HUDEP-2 (cell line): Measurements from ENCODE around the gene CD151.

ENCODE experiments used
- DNase-seq, 76 experiments: peaks; one replicate each; lab custom pipeline; 2025; ENCODE audit not compliant: unreplicated experiment in 76 of 76; lab: John Stamatoyannopoulos, UW

Gene CD151

DNA sequence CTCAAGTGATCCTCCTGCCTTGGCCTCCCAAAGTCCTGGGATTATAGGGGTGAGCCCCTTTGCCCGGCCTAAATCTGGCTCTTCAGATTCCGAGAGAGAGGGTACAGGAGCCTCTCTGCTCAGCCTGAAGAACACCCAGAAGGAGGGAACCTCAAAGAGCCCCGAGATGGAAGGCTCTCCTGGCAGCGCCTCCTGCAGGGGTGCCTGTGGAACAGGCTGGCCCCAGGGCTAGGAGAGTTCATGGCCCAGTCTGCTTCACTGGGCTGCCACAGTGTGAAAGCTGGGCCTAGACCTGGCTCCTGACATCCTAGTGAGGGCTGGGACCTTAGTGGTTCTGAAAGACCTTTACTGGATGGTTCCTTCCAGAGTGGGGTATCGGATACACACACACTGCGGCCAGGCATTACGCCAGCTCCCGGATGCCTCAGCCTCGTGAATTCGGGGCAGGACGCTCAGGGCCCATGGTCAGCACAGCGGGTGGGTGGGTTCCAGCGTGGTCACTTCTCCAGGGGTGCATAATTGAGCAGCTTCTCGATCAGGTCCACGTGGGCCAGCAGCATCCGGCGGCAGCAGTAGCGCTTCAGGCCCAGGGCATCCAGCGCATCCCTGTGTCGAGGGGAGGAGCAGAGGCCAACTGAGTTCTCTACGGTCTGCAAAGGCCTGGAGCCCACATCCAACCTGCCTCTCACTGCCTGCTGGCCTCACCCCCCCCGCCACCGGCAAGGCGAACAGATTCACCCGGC lies 7.3 kb downstream of the CD151 start:
- DNase-seq = peak in 10 of 76 experiments; percentile 19 to 35 (median 24)

DNA sequence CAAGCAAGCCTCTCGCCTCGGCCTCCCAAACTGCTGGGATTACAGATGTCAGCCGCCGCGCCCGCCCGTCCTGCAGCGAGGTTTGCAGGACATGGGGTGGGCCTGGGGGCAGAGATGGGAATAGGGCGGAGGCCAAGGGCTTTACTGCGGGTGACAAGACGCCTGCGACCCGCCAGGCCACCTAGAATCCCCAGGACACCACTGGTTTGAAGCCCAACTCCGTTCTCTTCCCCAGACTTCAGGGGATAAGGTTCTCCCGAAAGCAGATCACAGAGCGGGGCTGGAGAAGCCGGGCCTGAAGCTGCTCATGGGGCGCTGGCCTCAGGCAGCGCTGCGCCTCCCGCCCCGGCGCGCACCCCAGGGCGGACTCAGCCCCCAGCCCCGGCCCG lies 9.2 kb downstream of the CD151 start:
- no peak for DNase-seq

DNA sequence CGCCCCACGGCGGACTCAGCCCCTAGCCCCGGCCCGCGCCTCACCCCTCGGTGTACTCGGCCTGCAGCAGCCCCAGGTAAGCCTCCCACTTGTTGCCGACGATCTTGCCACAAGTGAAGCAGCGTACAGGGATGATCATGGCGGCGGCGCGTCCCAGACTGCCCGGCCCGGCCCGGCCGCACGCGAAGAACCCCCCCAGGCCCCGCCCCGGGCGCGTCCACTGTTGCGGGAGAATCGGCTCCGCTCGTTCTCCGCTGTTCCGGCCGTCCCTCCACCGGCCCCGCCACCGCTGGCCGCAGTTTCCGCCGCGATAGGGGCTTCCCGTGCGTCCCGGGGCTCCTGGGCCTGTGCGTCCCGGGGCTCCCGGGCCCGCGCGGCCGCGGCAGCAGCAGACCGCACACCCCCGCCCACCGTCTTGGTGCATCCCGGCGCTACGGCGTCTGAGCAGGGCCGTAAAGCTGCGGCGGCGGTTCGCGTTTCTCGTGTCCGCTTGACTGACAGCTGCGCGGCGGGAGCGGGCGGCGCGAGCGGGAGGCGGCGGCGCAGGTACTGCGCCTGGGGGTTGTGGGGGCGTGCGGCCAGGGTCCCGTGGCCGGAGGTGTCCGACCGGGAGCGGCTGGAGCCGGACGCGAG lies 9.7 kb downstream of the CD151 start, which contains the start of the genes POLR2L and TSPAN4:
TSS of gene POLR2L (minus strand) at position 160 of the 633 bp plus-strand sequence. CDS start at position 139, 21 bp downstream.
TSS of gene TSPAN4 (plus strand) at position 483 of the 633 bp plus-strand sequence. CDS start 7,453 bp downstream, outside the sequence.
- peak in 75 of 76 experiments; percentile 25 to 97 (median 78) for DNase-seq

DNA sequence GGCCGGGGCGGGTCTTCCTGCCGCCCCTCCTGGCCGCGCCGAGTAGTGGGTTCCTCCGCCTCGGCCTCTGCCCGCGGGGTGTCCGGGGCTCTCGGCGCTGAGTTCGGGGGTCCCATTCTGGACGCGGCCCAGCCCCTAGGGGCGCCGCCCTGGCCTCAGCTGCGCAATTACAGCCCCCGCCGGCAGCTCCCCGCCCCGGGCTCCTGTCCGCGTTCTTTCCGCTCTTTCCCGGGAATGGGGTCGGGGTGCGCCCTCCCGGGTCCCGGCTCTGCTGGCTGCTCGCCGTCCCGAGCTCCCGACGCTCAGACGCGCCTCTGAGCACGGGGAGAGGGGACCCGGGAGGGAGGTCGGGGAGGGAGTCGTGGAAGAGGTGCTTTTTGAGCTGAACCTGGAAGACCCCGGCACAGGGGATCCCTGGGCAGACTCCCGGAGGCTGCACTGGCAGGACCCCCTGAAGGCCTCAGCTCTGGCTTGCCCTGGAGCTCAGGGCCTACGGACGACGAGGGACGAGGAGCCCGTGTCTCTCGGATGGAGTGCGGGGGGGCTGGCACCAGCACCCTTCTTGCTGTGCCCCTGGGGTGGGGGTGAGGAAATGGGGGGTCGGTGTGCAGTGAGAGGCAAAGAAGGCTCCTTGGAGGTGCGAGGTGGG lies 10.5 kb downstream of the CD151 start:
- no peak for DNase-seq

DNA sequence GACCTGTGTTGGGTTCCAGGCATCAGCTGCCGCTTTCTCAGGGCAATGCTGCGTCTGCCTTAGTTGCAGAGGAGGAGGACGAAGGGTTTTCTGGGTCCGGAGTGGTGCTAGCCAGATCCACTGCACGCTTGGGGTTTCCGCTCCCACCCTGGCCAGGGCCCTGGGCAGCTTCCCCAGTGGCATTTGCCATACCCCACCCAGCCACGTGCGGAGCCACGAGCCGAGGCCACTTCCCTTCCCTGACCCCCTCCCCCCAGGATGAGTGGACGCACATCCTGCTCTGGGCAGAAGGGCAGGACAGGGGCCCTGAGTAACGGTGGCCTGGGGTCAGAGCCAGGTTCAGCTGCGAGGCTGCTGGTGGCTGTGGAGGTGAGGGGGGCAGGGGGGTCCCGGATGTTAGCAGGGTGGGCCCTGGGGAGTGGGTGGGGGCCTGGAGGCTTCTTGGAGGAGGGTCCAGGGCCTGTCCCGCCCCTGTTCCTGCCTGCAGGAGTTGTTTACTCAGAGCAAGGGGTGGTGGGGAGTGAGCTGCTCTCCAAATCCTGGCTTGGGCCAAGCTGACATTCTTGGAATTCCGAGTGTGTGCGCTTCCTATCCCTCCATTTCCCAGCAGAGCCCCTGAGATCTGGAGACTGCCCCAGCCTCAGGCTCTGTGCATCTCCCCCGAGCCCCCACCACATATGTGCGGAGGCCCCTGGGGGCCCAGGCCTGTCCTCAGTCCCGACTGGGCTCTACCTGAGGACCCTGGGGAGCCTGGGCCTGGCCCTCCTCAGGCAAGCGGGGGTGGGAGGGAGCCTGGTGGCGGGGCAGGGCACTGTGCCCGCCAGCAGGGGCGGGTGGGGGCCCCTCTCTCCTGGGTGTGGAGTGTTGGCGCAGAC lies 11.3 kb downstream of the CD151 start:
- DNase-seq = peak in 43 of 76 experiments; percentile 16 to 71 (median 41)

DNA sequence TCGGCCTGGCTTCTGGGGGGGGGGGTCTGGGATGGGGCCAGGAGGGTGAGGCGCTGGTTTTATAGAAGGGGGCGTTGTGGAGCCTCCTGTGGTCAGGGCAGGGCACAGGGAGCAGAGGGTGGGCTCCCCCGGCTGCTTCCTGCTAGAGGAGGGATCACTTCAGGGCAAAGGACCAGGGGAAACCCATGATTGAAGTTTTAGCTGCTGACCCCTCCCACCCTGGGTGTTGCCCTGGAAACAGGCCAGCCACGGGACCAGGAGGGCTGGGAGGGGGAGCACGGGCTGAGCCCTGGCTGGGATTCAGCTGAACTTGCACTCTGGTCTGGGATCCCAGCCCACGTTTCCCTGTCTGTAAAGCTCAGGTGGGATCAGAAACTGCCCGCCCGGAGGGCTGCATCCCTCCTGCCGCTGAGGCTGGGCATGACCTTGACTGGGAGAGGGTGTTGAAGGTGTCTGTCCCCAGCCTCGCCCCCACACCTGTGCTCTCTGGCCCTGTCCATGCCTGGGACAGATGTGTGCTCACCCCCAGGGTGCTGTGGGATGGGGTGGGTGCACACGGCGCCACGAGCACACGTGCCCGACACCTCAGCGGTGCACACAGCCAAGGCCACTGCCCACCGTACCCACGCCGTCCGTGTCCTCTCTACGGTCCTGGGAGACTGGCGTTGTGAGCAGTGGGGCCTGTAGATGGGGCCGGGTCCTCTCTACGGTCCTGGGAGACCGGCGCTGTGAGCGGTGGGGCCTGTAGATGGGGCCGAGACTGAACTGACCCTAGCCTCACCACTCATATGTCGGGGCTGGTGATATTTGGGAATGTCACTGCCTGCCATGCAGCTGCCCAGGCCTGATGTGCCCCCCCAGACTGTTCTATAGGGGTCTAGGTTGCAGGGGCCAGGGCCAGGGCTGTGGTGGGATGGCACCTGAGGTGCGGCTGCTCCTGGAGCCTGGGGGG lies 12.2 kb downstream of the CD151 start:
- peak in 74 of 76 experiments; percentile 45 to 97 (median 90) for DNase-seq

DNA sequence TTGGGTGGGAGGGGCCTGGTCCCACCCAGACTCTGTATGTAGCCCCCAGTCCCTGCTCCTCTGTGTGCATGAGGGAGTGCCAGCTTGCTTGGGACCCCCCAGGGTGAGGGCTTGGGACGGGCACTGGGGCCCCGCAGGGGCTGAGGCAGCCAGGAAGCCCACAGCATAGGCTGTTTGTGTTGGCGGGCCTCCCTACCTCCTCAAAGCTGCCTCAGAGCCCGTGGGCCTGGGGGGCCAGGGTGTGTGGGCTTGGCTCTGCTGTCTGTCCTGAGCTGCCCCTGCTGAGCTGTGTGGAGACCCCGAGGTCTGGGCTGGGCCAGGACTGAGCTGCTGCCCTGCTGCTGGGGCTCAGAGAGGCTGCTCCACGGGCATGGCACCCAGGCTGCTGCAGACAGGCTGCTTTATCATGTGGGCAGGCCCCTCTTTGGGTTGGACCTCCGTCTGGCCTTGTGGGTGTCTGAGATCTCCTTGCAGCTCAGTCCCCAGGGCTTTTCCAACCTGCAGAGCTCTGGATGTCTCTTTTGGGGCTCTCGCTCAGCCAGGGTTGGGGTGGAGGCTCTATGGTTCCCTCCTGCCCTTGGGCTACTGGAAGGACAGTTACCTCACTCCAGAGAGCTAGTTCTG lies 13.2 kb downstream of the CD151 start:
- DNase-seq = peak in 39 of 76 experiments; percentile 7 to 56 (median 38)

DNA sequence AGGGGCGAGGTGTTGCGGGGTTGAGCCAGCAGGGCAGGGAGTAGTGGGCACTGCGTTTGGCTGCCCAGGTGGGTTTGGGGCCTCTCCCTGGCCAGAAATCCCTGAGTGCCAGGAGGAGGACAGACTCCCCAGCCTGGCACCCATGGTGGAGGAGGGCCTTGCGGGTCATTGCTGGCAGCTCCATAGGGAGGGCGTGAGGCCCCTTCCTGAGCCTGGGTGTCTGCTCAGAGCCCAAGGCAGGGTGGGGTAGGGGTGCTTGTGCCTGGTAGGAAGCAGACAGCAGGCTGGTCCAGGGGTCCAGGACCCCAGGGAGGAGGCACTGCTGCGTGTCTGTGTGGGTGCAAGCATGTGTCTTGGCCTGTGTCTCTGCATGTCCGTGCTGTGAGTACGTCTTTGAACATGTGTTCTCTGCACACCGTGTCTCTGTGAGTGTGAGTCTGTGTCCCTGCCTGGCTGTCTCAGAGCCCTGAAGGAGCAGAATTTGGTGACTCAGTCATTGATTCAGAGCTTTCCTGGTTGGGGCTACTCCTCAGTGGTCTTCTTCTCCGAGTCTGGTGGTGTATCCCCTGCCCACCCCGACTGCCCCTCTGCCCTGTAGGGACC lies 13.8 kb downstream of the CD151 start:
- DNase-seq = no peak

DNA sequence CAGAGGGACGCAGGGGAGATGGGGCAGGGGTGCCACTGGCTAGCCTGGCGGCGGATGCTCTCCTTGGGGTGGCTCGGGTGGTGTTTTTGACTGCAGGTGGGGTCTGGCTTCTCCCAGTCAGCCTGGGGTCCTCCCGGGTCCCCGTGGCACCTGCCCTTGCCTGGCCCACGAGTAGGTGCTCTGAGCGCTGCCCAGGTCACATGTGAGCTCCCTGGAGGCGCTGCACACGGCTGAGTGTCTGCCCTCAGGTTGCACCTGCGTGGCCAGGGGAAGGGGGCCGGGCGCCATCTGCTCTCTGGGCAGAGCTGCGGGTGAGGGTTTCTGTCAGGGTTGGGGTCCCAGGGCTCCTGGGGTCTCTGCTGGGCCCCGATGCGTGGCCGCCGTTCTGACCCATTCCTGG lies 15.1 kb downstream of the CD151 start:
- no peak for DNase-seq

DNA sequence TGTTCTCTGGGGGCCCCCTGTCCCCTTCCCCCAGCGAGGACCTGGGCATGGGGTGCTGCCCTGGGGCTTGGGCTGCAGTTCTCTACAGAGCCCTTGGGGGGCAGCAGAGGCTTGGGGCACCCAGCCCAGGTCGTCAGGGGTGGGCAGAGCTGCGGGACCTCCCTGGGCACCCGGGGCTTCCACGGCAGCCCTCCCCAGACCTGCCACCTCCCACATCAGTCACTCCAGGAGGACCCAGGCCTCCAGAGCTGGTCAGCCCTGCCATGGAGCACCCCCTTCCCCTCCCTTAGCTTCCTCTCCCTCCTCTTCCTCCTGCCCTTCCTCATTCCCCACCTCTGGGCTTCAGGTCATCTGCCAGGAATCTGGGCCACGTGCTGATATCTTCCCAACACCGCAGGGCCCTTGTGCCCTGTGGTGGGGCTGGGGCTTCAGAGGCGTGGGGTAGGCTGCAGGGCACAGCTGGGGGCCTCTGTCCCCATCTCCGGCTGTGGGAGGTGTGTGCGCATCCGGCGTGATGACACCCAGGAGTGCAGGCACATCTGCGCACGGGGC lies 15.7 kb downstream of the CD151 start:
- DNase-seq = peak in 28 of 76 experiments; percentile 12 to 59 (median 35)

DNA sequence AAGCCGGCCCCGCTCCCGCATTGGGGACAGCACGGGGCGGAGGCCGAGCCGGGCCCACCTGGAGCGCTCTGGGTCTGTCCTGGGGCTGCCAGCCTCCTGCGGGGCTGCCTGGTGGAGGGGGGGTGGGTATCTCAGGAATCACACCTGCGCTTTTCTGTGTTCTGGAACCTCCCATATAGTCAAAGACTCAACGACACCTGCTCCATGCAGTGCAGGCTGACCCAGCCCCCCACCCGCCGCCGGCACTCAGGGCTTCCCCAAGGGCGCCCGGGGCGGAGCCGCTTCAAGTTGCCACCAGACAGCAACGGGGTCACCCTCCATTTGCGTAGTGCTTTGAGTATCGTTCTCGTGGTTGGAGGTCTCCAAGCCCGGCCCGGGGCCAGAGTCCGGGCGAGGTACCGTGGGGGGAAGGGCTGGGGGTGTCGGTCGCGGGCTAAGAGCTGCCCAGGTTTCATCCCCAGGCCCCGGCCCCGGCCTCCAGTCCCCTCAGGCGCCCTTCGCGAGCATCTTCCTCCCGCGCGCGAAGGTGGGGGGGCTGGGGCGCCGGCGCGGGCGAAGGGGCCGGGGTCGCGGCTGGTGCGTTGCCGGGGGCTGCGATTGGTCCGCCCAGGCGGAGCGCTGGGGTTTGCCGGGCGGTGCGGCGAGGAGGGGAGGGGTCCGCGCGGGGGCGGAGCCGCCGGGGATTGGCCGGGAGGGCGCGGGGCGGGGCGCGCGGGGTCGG lies 16.5 kb downstream of the CD151 start:
- DNase-seq = no peak

DNA sequence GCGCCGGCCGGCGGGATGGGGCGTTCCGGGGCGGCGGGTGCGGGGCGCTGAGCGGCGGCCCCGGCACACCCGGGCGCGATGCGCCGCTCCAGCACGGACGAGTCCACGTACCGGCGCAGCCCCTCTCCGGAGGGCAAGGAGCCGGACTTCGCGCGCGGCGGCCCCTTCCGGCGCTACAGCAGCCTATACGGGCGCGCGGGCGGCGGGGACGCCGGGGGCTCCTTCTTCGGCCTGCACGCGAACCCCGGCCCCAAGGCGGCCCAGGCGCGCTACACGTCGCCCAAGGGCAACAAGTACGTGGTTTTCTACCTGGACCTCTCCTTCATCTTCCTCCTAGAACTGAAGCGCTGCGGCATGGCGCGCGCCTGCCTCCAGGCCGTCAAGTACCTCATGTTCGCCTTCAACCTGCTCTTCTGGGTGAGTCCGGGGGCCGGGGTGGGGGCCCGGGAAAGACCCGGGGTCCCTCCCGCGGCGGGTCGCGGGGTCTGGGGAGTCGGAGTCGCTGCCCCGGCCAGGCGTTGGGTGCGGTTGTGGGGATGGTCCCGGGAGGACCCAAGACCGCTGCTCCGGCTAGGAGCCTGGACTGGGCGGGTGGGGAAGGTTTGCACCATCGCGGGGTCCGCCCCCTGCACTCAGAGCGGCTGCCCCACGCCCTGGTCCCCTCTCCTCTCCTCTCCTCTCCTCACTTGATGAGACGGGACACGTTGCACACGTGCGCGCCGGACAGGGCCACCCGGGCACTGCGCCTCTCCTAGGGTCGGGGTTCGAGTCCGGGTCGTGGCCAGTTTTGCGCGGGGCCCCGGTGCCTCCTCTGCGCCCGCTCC lies 17.4 kb downstream of the CD151 start:
- DNase-seq = no peak

DNA sequence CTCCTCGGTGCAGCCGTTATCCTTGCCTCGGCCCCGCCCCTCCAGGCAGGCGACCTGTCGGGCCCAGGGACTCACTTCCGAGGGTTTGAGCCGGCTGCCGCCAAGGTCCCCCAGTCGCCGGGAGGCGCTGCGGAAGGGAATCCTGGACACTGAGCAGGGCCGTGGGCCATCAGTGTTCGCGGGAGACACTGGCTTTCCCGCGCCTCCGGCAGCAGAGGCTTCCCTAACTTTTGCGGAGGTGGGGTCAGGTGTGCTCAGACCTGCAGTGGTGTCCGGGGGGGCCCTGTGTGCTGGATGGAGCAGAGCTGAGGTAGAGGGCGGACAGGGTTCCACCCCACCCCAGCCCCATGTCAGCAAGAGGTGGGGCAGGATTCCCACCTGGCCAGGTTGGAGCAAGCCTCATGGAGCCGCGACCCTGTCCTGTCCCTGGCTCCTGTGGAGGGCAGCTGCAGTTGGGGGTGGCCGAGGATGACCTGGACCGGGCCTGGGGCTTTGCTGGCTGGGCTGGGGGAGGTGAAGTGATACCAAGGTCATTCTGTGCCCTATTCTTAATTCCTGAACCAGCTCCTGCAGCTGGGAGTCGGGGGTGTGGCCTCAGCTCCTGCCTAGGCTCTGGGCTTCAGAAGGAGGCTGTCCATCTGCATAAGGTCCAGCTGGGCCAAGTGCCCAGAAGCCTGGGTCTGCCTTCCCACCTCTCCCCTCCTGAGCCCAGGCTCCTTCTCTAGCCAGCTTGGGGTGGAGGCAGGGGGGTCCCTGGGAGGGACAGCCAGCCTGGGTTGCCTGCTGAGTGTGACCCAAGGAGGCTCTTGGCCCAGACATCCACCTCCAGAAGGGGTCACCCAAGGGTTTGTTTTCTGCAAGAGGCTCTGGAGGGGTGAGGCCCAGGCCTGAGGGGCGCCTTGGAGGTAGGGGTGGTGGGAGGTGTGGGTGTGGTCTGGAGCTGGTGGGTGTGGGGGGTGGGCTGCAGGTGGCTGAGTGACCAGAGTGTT lies 18.3 kb downstream of the CD151 start:
- DNase-seq = peak in 13 of 76 experiments; percentile 2 to 31 (median 20)

DNA sequence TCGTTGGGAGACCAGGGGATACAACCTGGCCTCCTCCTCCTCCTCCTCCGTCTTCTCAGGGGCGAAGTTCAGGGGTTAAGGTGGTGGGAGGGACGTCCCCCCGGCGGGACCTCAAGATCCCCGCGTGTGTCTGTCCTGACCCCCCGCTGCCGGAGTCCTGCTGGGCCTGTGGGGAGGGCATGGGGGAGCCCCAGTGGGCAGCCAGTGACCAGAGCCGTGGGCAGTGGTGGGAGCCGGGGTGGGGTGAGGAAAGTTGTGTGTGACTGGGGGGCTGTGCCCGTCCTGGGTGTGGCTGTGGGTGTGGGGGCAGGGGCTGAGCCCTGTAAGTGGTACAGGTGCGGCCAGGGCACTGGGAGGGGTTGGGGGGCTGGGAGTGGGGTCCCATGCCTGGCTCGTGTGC lies 20.0 kb downstream of the CD151 start:
- DNase-seq = no peak

DNA sequence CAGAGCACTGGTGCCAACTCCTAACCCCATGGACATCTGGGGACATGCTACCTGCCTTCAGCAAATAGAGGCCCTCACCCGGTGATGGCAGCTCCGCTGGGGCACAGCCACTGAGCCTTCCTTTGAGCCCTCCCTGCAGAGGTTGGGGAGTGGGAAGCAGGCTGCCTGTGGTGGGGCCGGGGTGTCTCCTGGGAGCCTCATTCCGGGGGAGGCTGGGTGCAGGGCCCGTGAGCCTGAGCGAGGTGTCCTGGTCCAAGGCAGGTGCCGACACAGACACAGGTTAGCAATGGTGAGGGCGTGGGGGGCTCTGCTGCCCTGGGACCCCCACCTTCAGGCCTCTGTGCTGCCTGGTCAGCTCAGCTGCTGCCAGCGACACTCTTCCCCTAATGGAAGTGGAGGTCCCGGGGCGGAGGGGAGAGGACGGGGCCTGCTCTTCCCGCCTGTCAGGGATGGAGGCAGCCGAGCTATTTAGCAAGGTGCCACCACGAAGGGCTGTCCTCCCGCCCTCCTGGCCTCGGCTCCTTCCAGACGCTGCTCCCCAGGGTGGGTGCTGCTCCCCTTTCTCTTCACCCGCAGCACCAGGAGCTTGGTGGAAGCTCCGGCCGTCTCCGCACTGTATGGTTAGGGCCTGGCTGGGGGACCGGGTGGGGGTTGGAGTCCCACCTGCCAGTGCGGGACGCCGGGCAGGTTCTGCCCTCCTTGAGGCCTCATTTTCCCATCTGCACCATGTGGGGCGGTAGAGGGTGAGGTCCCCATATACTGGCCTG lies 21.1 kb downstream of the CD151 start:
- DNase-seq = no peak
